Activated T-cell treated with anti-CD3 and anti-CD28 coated beads for 48 hours (primary cell): ENCODE measurements around the gene ELF5.
A peak's percentile ranks its signal among the peaks of the same experiment; 100 is the strongest.

Source experiments
- DNase-seq: peaks from one replicate; pipeline ENCODE4 v3.0.0-alpha.2; 2020; ENCODE audit warnings: low read depth

Gene ELF5

GRCh38 chr11:34492806-34493414, 20.7 kb downstream of the ELF5 start:
- DNase-seq, result peak; percentile 23

- no peak for DNase-seq
Observed at GRCh38 chr11:34490304-34490703, 23.3 kb downstream of the ELF5 start.

GRCh38 chr11:34488855-34489557, 24.6 kb downstream of the ELF5 start:
- no peak for DNase-seq

- DNase-seq, result no peak
Observed at GRCh38 chr11:34487430-34487829, 26.2 kb downstream of the ELF5 start.

GRCh38 chr11:34483106-34483874, 30.3 kb downstream of the ELF5 start:
- no peak for DNase-seq

- DNase-seq, result no peak
Observed at GRCh38 chr11:34481307-34481706, 32.3 kb downstream of the ELF5 start.

- DNase-seq, result no peak
Observed at GRCh38 chr11:34480314-34480713, 33.3 kb downstream of the ELF5 start.

GRCh38 chr11:34478845-34479663, 34.5 kb downstream of the ELF5 start:
- no peak for DNase-seq

- DNase-seq, result no peak
Observed at GRCh38 chr11:34476849-34477248, 36.7 kb downstream of the ELF5 start.

- no peak for DNase-seq
Observed at GRCh38 chr11:34475656-34476055, 37.9 kb downstream of the ELF5 start.

GRCh38 chr11:34473603-34474169, 39.9 kb downstream of the ELF5 start:
- DNase-seq, result no peak

- DNase-seq, result peak; percentile 23
Observed at GRCh38 chr11:34468209-34468841, 45.3 kb downstream of the ELF5 start.

GRCh38 chr11:34466802-34467488, 46.6 kb downstream of the ELF5 start:
- no peak for DNase-seq

GRCh38 chr11:34464591-34465051, 49.0 kb downstream of the ELF5 start:
- DNase-seq, result no peak

GRCh38 chr11:34461215-34461614, 52.4 kb downstream of the ELF5 start:
- DNase-seq, result no peak

GRCh38 chr11:34460278-34460677, 53.3 kb downstream of the ELF5 start:
- DNase-seq, result no peak

- DNase-seq, result no peak
Observed at GRCh38 chr11:34459507-34460162, 54.0 kb downstream of the ELF5 start.

- DNase-seq, result no peak
Observed at GRCh38 chr11:34458525-34458924, 55.1 kb downstream of the ELF5 start.

- DNase-seq, result no peak
Observed at GRCh38 chr11:34457607-34458006, 56.0 kb downstream of the ELF5 start.
